ENCODE results near the gene MTX2. TPM values are rescaled to one million over a fixed set of nuclear protein-coding genes. Genes with fewer than 3 reads are reported as not detected.
"Not testable (repeated sequence)": the region's sequence is repeated elsewhere in the genome, so short reads cannot be mapped to it uniquely, and the experiment has no call there.

The MTX2 gene
- total RNA-seq, 4 donors from 2014 or later = 23.4 to 42.0 (median 33.7) TPM

DNA sequence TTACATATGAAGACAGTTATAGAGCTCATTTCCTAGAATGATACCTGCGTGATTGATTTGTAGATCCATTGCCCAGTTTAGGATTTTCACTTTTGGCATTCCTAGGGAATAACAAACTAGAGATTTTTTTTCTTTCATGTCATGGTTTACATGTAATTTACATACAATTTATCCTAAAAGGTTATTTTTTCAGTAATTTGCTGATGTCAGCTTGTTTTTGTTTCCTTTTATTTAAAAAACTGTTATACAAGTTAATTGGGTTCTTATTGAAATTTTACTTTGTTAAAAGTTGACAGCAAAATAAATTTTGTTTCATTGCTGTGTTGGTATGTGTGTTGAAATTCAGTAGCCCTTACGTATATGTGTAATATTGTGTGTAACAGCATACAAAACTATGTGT is 23.4 kb downstream of the MTX2 start:
- Histone ChIP-seq H3K27me3 (no peaks in the 10 kb centered on the region), H3K36me3 (no peaks in the 10 kb centered on the region), H3K27ac (no peak overlapping the region), H3K9me3 (no peaks in the 10 kb centered on the region), H3K4me1 (peaks cover 10% of the 10 kb centered on the region in 2 donors), H3K4me3 (replicated peaks in 1 of 3) (no peak overlapping the region)
- no peak for DNase-seq
- intact Hi-C loops (cut with DNase I) = no loop called here
- 96 to 98% methylated on average over 2 of the region's 2 CpGs for WGBS, 2 donors
- no peak for TF ChIP-seq POLR2A (IDR thresholded peaks at IDR 0.05)
- TF ChIP-seq, protein P1, sequence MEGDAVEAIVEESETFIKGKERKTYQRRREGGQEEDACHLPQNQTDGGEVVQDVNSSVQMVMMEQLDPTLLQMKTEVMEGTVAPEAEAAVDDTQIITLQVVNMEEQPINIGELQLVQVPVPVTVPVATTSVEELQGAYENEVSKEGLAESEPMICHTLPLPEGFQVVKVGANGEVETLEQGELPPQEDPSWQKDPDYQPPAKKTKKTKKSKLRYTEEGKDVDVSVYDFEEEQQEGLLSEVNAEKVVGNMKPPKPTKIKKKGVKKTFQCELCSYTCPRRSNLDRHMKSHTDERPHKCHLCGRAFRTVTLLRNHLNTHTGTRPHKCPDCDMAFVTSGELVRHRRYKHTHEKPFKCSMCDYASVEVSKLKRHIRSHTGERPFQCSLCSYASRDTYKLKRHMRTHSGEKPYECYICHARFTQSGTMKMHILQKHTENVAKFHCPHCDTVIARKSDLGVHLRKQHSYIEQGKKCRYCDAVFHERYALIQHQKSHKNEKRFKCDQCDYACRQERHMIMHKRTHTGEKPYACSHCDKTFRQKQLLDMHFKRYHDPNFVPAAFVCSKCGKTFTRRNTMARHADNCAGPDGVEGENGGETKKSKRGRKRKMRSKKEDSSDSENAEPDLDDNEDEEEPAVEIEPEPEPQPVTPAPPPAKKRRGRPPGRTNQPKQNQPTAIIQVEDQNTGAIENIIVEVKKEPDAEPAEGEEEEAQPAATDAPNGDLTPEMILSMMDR (IDR thresholded peaks at IDR 0.05) = no peak

DNA sequence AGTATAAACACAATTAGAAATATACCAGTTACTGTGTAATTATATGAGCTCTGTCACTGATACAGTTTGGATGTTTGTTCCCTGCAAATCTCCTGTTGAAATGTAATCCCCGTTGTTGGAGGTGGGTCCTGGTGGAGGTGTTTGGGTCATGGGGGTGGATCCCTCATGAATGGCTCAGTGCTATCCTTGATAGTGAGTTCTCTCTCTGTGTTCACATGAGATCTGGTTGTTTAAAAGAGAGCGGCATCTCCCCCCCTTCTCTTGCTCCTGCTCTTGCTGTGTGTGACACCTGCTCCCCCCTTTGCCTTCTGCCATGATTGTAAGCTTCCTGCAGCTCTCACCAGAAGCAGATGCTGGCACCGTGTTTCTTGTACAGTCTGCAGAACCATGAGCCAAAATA is 24.1 kb downstream of the MTX2 start:
- 80 to 82% methylated on average over 3 of the region's 3 CpGs for WGBS, 2 donors
- no peak for DNase-seq
- H3K27ac ChIP-seq = no peak overlapping the region
- H3K4me3 ChIP-seq (replicated peaks in 1 of 3) = no peak overlapping the region
- peaks cover 8 to 10% of the 10 kb centered on the region in 2 donors for H3K4me1 ChIP-seq
- no peaks in the 10 kb centered on the region for H3K9me3 ChIP-seq
- intact Hi-C loops (cut with DNase I) = no loop called here
- no peak for TF ChIP-seq POLR2A (IDR thresholded peaks at IDR 0.05)
- TF ChIP-seq, protein P1 (IDR thresholded peaks at IDR 0.05) = no peak
- no peaks in the 10 kb centered on the region for H3K27me3 ChIP-seq
- H3K36me3 ChIP-seq = no peaks in the 10 kb centered on the region

- WGBS, 2 donors = 90 to 95% methylated on average over 3 of the region's 3 CpGs
- intact Hi-C loops (cut with DNase I) = no loop called here
- TF ChIP-seq POLR2A (IDR thresholded peaks at IDR 0.05) = no peak
- TF ChIP-seq, protein P1 (IDR thresholded peaks at IDR 0.05) = no peak
These were observed 27.8 kb downstream of the MTX2 start for GRCh38 chr2:176297067-176297466.

GRCh38 chr2:176297737-176298136 is 28.5 kb downstream of the MTX2 start:
- 95 to 98% methylated on average over 1 of the region's 1 CpG for WGBS, 2 donors
- intact Hi-C loops (cut with DNase I) = no loop called here
- H3K27ac ChIP-seq = no peak overlapping the region

More at GRCh38 chr2:176297067-176297466, 27.8 kb downstream of the MTX2 start:
- DNase-seq = no peak
- Histone ChIP-seq H3K36me3 (no peaks in the 10 kb centered on the region), H3K27me3 (no peaks in the 10 kb centered on the region), H3K9me3 (no peaks in the 10 kb centered on the region), H3K27ac (no peak overlapping the region), H3K4me3 (replicated peaks in 1 of 3) (no peak overlapping the region), H3K4me1 (peaks cover 0 to under 1% of the 10 kb centered on the region in 2 donors)

DNA sequence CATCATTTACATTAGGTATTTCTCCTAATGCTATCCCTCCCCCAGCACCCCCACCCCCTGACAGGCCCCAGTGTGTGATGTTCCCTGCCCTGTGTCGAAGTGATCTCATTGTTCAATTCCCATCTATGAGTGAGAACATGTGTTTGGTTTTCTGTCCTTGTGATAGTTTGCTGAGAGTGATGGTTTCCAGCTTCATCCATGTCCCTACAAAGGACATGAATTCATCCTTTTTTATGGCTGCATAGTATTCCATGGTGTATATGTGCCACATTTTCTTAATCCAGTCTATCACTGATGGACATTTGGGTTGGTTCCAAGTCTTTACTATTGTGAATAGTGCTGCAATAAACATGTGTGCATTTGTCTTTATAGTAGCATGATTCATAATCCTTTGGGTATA is 36.8 kb downstream of the MTX2 start:
- H3K9me3 ChIP-seq; H3K36me3 ChIP-seq; H3K27me3 ChIP-seq; H3K4me3 ChIP-seq (replicated peaks in 1 of 3); DNase-seq; H3K27ac ChIP-seq; H3K4me1 ChIP-seq; intact Hi-C loops (cut with DNase I): not testable (repeated sequence)
- 94 to 100% methylated on average over 1 of the region's 1 CpG for WGBS, 2 donors

More at GRCh38 chr2:176297737-176298136, 28.5 kb downstream of the MTX2 start:
- H3K9me3 ChIP-seq = no peaks in the 10 kb centered on the region
- TF ChIP-seq, protein P1 (IDR thresholded peaks at IDR 0.05) = no peak
- no peak for TF ChIP-seq POLR2A (IDR thresholded peaks at IDR 0.05)
- no peak for DNase-seq
- H3K27me3 ChIP-seq = no peaks in the 10 kb centered on the region
- no peaks in the 10 kb centered on the region for H3K4me1 ChIP-seq
- H3K4me3 ChIP-seq (replicated peaks in 1 of 3) = no peak overlapping the region
- H3K36me3 ChIP-seq = no peaks in the 10 kb centered on the region

DNA sequence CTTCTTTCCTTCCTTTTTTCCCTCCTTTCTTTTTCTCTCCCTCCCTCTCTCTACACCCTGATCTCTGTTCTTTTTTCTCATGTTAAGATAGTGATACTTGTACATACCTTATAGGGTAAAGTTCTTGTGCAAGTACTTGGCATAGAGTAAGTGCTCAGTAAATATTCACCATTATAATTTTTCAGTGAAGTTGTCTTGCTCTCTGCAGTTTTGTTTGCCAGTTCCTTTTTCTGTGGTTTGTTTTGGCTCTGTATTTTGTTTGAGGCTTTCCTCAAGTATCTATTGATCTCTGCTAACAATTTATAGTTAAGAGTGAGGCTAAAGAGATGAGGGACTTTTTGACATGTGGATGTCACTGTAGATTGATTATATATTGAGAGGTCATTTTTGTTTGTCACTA is 48.0 kb downstream of the MTX2 start:
- H3K9me3 ChIP-seq = no peaks in the 10 kb centered on the region
- no peak for DNase-seq
- no peaks in the 10 kb centered on the region for H3K36me3 ChIP-seq
- intact Hi-C loops (cut with DNase I) = no loop called here
- no peaks in the 10 kb centered on the region for H3K27me3 ChIP-seq
- no peak overlapping the region for H3K27ac ChIP-seq
- H3K4me1 ChIP-seq = no peaks in the 10 kb centered on the region
- H3K4me3 ChIP-seq (replicated peaks in 1 of 3) = no peak overlapping the region
- TF ChIP-seq POLR2A (IDR thresholded peaks at IDR 0.05) = no peak
- TF ChIP-seq, protein P1 (IDR thresholded peaks at IDR 0.05) = no peak
